ENCODE data around the gene RPS24.

GRCh38 chr10:78010278-78010677, 23.4 kb upstream of the RPS24 start:
- no peak for TF ChIP-seq POLR2A (IDR thresholded peaks at IDR 0.05; ENCODE audit: extremely low read depth, insufficient read length)
- TF ChIP-seq, protein P1, sequence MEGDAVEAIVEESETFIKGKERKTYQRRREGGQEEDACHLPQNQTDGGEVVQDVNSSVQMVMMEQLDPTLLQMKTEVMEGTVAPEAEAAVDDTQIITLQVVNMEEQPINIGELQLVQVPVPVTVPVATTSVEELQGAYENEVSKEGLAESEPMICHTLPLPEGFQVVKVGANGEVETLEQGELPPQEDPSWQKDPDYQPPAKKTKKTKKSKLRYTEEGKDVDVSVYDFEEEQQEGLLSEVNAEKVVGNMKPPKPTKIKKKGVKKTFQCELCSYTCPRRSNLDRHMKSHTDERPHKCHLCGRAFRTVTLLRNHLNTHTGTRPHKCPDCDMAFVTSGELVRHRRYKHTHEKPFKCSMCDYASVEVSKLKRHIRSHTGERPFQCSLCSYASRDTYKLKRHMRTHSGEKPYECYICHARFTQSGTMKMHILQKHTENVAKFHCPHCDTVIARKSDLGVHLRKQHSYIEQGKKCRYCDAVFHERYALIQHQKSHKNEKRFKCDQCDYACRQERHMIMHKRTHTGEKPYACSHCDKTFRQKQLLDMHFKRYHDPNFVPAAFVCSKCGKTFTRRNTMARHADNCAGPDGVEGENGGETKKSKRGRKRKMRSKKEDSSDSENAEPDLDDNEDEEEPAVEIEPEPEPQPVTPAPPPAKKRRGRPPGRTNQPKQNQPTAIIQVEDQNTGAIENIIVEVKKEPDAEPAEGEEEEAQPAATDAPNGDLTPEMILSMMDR (IDR thresholded peaks at IDR 0.05; ENCODE audit: low read depth, low read length) = no peak
- TF ChIP-seq MYC (IDR thresholded peaks at IDR 0.05; ENCODE audit: low read depth, low read length) = no peak

All from NB4 (cell line).